AG10803 (cell line): ENCODE measurements around the gene SRMS.

Experiments used
- DNase-seq: peaks from one replicate; pipeline ENCODE4 v3.0.0; 2010; ENCODE audit warnings: low read depth
- H3K4me3 ChIP-seq: 2 replicates; pipeline ENCODE4 v1.5.1; 2011; ENCODE audit warnings: mild to moderate bottlenecking, low read length, control low read depth
- CTCF ChIP-seq: conservative IDR thresholded peaks from 2 replicates; pipeline ENCODE4 v1.5.1; 2011; ENCODE audit warnings: mild to moderate bottlenecking, low read length, control low read depth, inconsistent platforms

The SRMS gene

GRCh38 chr20:63552481-63553249 lies 5.1 kb upstream of the SRMS start:
- no peak for DNase-seq
- H3K4me3 ChIP-seq: no peak overlapping the region
- no peak for TF ChIP-seq CTCF

GRCh38 chr20:63551068-63551467 lies 3.5 kb upstream of the SRMS start:
- no peak for TF ChIP-seq CTCF
- no peak overlapping the region for H3K4me3 ChIP-seq
- no peak for DNase-seq

DNA sequence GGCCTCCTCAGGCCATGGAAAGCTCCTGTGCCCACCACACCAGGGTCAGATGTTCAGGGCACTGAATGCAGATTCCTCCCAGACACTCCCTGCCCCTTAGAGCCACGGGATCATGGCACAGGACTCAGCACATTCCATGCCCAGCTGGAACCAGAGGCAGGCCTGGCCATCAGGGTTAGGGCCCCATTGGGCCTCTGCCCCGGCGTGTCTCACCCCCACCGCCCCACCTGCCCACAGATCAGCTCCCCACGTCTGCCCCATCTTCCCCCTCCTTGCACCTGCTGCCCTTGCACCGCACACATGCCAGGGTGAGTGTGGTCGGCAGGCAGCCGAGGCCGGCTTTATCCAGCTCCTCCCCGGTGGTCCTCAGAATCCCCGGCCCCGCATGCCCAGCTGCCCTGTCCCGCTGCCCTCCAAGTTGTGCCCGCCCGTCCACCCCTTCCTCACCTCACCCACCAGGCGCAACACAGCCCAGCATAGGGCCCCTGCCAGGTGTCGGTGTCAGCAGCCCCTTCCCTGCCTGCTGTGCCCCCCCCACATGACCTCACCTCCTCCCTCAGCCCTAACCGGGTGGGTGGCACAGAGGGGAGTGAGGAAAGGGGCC lies 2.2 kb upstream of the SRMS start:
- no peak for TF ChIP-seq CTCF
- no peak for DNase-seq
- no peak overlapping the region for H3K4me3 ChIP-seq

DNA sequence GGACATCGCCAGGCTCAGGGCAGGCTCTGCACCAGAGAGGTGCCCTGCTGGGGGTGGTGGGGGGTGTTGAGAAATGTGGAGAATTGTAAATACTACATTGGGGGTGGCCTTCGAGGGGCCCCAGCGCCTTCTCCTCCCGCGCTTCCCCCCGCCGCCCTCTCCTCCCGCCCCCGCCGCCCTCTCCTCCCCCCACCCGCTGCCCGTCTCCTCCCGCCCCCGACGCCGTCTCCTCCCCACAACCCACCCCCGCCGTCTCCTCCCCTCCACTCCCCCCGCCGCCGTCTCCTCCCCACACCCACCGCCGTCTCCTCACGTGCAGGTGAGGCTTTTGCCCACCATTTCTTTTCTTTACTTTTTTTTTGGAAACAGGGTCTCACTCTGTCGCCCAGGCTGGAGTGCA lies 1.5 kb upstream of the SRMS start:
- no peak for TF ChIP-seq CTCF
- no peak for DNase-seq
- H3K4me3 ChIP-seq: no peak overlapping the region

- no peak for TF ChIP-seq CTCF
These were observed 993 bp upstream of the SRMS start for GRCh38 chr20:63548542-63548941.

GRCh38 chr20:63546956-63547724 lies 409 bp downstream of the SRMS start:
- no peak for TF ChIP-seq CTCF
- no peak overlapping the region for H3K4me3 ChIP-seq
- no peak for DNase-seq

More at GRCh38 chr20:63548542-63548941, 993 bp upstream of the SRMS start:
- no peak overlapping the region for H3K4me3 ChIP-seq
- no peak for DNase-seq
